Measurements from ENCODE around the gene FANCB.

The FANCB gene

GRCh38 chrX:14865201-14865600 lies 7.7 kb downstream of the FANCB start:
- Histone ChIP-seq H3K9me3 (ENCODE audit: severe bottlenecking) (no peaks in the 10 kb centered on the region), H3K4me1 (ENCODE audit: insufficient read depth, poor library complexity, severe bottlenecking) (no peaks in the 10 kb centered on the region), H3K4me3 (ENCODE audit: severe bottlenecking) (no peak overlapping the region), H3K36me3 (ENCODE audit: low read depth) (peaks cover 16% of the 10 kb centered on the region), H3K27ac (ENCODE audit: poor library complexity, severe bottlenecking) (no peak overlapping the region), H3K27me3 (ENCODE audit: insufficient read depth, poor library complexity, severe bottlenecking) (no peaks in the 10 kb centered on the region)
- TF ChIP-seq CTCF (IDR thresholded peaks at IDR 0.05; ENCODE audit: poor library complexity, severe bottlenecking), result no peak
- DNase-seq (ENCODE audit: low spot score), result no peak
- no peak for ATAC-seq (ENCODE audit: low read depth)

GRCh38 chrX:14864631-14865030 lies 8.2 kb downstream of the FANCB start:
- H3K9me3 ChIP-seq (ENCODE audit: severe bottlenecking), result no peaks in the 10 kb centered on the region
- no peaks in the 10 kb centered on the region for H3K4me1 ChIP-seq (ENCODE audit: insufficient read depth, poor library complexity, severe bottlenecking)
- TF ChIP-seq CTCF (IDR thresholded peaks at IDR 0.05; ENCODE audit: poor library complexity, severe bottlenecking), result no peak
- H3K4me3 ChIP-seq (ENCODE audit: severe bottlenecking), result no peak overlapping the region
- ATAC-seq (ENCODE audit: low read depth), result no peak
- DNase-seq (ENCODE audit: low spot score), result no peak
- H3K27ac ChIP-seq (ENCODE audit: poor library complexity, severe bottlenecking), result no peak overlapping the region
- peaks cover 16% of the 10 kb centered on the region for H3K36me3 ChIP-seq (ENCODE audit: low read depth)
- H3K27me3 ChIP-seq (ENCODE audit: insufficient read depth, poor library complexity, severe bottlenecking), result no peaks in the 10 kb centered on the region

GRCh38 chrX:14851526-14851925 lies 21.3 kb downstream of the FANCB start:
- no peak for TF ChIP-seq CTCF (IDR thresholded peaks at IDR 0.05; ENCODE audit: poor library complexity, severe bottlenecking)
- Histone ChIP-seq H3K27ac (ENCODE audit: poor library complexity, severe bottlenecking) (no peak overlapping the region), H3K27me3 (ENCODE audit: insufficient read depth, poor library complexity, severe bottlenecking) (no peaks in the 10 kb centered on the region), H3K9me3 (ENCODE audit: severe bottlenecking) (no peaks in the 10 kb centered on the region), H3K4me1 (ENCODE audit: insufficient read depth, poor library complexity, severe bottlenecking) (no peaks in the 10 kb centered on the region), H3K4me3 (ENCODE audit: severe bottlenecking) (no peak overlapping the region), H3K36me3 (ENCODE audit: low read depth) (peaks cover 18% of the 10 kb centered on the region)
- ATAC-seq (ENCODE audit: low read depth), result no peak
- DNase-seq (ENCODE audit: low spot score), result no peak

- Histone ChIP-seq H3K36me3 (ENCODE audit: low read depth) (peaks cover 4% of the 10 kb centered on the region; the same call in 1 of the 2 replicates), H3K4me3 (ENCODE audit: severe bottlenecking) (no peak overlapping the region), H3K27me3 (ENCODE audit: insufficient read depth, poor library complexity, severe bottlenecking) (no peaks in the 10 kb centered on the region), H3K4me1 (ENCODE audit: insufficient read depth, poor library complexity, severe bottlenecking) (no peaks in the 10 kb centered on the region), H3K27ac (ENCODE audit: poor library complexity, severe bottlenecking) (no peak overlapping the region), H3K9me3 (ENCODE audit: severe bottlenecking) (no peaks in the 10 kb centered on the region)
- no peak for TF ChIP-seq CTCF (IDR thresholded peaks at IDR 0.05; ENCODE audit: poor library complexity, severe bottlenecking)
- ATAC-seq (ENCODE audit: low read depth) (no peak), DNase-seq (ENCODE audit: low spot score) (no peak)
Observed at GRCh38 chrX:14843666-14844065, 29.2 kb downstream of the FANCB start.

- DNase-seq (ENCODE audit: low spot score) (no peak), ATAC-seq (ENCODE audit: low read depth) (no peak)
- H3K36me3 ChIP-seq (ENCODE audit: low read depth), result peaks cover 6% of the 10 kb centered on the region
- TF ChIP-seq CTCF (IDR thresholded peaks at IDR 0.05; ENCODE audit: poor library complexity, severe bottlenecking), result no peak
- no peaks in the 10 kb centered on the region for H3K27me3 ChIP-seq (ENCODE audit: insufficient read depth, poor library complexity, severe bottlenecking)
- no peak overlapping the region for H3K27ac ChIP-seq (ENCODE audit: poor library complexity, severe bottlenecking)
- H3K4me1 ChIP-seq (ENCODE audit: insufficient read depth, poor library complexity, severe bottlenecking), result no peaks in the 10 kb centered on the region
- H3K4me3 ChIP-seq (ENCODE audit: severe bottlenecking), result no peak overlapping the region
- no peaks in the 10 kb centered on the region for H3K9me3 ChIP-seq (ENCODE audit: severe bottlenecking)
Observed at GRCh38 chrX:14837155-14837554, 35.7 kb downstream of the FANCB start.

Data from RWPE2 (cell line).